Stimulated activated CD8-positive, alpha-beta memory T cell treated with anti-CD3 and anti-CD28 coated beads, Interleukin-4, amount 100 ng/mL, for 1 hour (primary cell): ENCODE measurements around the gene MAGT1.
"Not testable (repeated sequence)": the region's sequence is repeated elsewhere in the genome, so short reads cannot be mapped to it uniquely, and the experiment has no call there.

Experiments
- DNase-seq, 2 donors: peaks; one replicate each; pipeline ENCODE4 v3.0.0-alpha.2; 2020; ENCODE audit warnings: low read depth in 2 of 2, low spot score in 1 of 2

Gene MAGT1

GRCh38 chrX:77894921-77895886 is at the start of gene MAGT1:
TSS of gene MAGT1 (minus strand) at chrX:77895435. CDS start at chrX:77895410, 25 bp downstream.
- peak; percentile 55 to 77 for DNase-seq

GRCh38 chrX:77945031-77945430 is 49.8 kb upstream of the MAGT1 start:
- not testable (repeated sequence) for DNase-seq

- DNase-seq = no peak
These were observed 42.9 kb upstream of the MAGT1 start for GRCh38 chrX:77938083-77938680.

GRCh38 chrX:77937291-77937690 is 42.1 kb upstream of the MAGT1 start:
- no peak for DNase-seq

- DNase-seq = no peak
These were observed 41.1 kb upstream of the MAGT1 start for GRCh38 chrX:77936299-77936698.

GRCh38 chrX:77935886-77936285 is 40.7 kb upstream of the MAGT1 start:
- DNase-seq = no peak

GRCh38 chrX:77930581-77930980 is 35.3 kb upstream of the MAGT1 start:
- DNase-seq = no peak

- no peak for DNase-seq
These were observed 30.5 kb upstream of the MAGT1 start for GRCh38 chrX:77925764-77926163.

- DNase-seq = no peak
These were observed 29.2 kb upstream of the MAGT1 start for GRCh38 chrX:77924320-77924859.

- no peak for DNase-seq
These were observed 27.6 kb upstream of the MAGT1 start for GRCh38 chrX:77922787-77923186.

- DNase-seq = not testable (repeated sequence)
These were observed 24.1 kb upstream of the MAGT1 start for GRCh38 chrX:77919370-77919769.

GRCh38 chrX:77918568-77918967 is 23.3 kb upstream of the MAGT1 start:
- no peak for DNase-seq

- no peak for DNase-seq
These were observed 22.2 kb upstream of the MAGT1 start for GRCh38 chrX:77917294-77917933.

- peak; percentile 69 to 78 for DNase-seq
These were observed 15.0 kb upstream of the MAGT1 start, which contains the start of gene ATP7A for GRCh38 chrX:77910108-77910840. TSS of gene ATP7A (plus strand) at chrX:77910693. CDS start at chrX:77971642, 60,949 bp downstream.

GRCh38 chrX:77901506-77901905 is 6.3 kb upstream of the MAGT1 start:
- no peak for DNase-seq

GRCh38 chrX:77900688-77901087 is 5.5 kb upstream of the MAGT1 start:
- DNase-seq = no peak

GRCh38 chrX:77899081-77899828 is 4.0 kb upstream of the MAGT1 start, which contains the start of gene COX7B:
TSS of gene COX7B (plus strand) at chrX:77899468. CDS start at chrX:77899554, 86 bp downstream.
- DNase-seq = peak in 1 of 2 donors; percentile 27

- DNase-seq = no peak
These were observed 1.5 kb downstream of the MAGT1 start for GRCh38 chrX:77893713-77894112.

- no peak for DNase-seq
These were observed 2.3 kb downstream of the MAGT1 start for GRCh38 chrX:77892887-77893286.

GRCh38 chrX:77881418-77881817 is 13.8 kb downstream of the MAGT1 start:
- DNase-seq = not testable (repeated sequence)
